Activated naive CD8-positive, alpha-beta T cell treated with anti-CD3 and anti-CD28 coated beads, Interleukin-2, amount 10 ng/mL, durations not matched to agents 7 days and 5 days (primary cell): ENCODE data around the gene CTNND2. TPM values are rescaled to one million over a fixed set of nuclear protein-coding genes. Genes with fewer than 3 reads are reported as not detected.

ENCODE experiments used
- ATAC-seq: fragments of 150-1000 bp; cut with Tn5 transposase; one replicate; pipeline ENCODE4 v1.10.0; 2021; ENCODE audit warnings: low read depth, moderate library complexity
- POLR2A ChIA-PET: fragments of 350-600 bp; sonication (Branson Sonifier 250); formaldehyde crosslinking; loops from one replicate; lab custom pipeline; 2021; ENCODE audit warnings: antibody characterized with exemption; lab: Charles Lee
- DNase-seq: peaks from one replicate; pipeline ENCODE4 v3.0.0; 2021
- H3K27ac Mint-ChIP-seq: one replicate; pipeline ENCODE4 v1.8.0; 2022; ENCODE audit warnings: mild to moderate bottlenecking, mixed read lengths
- H3K27me3 Mint-ChIP-seq: one replicate; pipeline ENCODE4 v1.8.0; 2022; ENCODE audit warnings: mild to moderate bottlenecking, moderate library complexity, mixed read lengths
- H3K36me3 Mint-ChIP-seq: one replicate; pipeline ENCODE4 v1.8.0; 2021; ENCODE audit warnings: mild to moderate bottlenecking, mixed read lengths
- H3K4me1 Mint-ChIP-seq: one replicate; pipeline ENCODE4 v1.8.0; 2021; ENCODE audit warnings: mixed read lengths
- H3K4me3 Mint-ChIP-seq: one replicate; pipeline ENCODE4 v1.8.0; 2022; ENCODE audit warnings: mild to moderate bottlenecking, moderate library complexity, mixed read lengths
- H3K9me3 Mint-ChIP-seq: one replicate; pipeline ENCODE4 v1.8.0; 2021; ENCODE audit warnings: mixed read lengths
- total RNA-seq, 2 experiments: library from RNA; stranded (reverse); gene quantifications; one replicate each; pipeline ENCODE4 v1.2.3, GENCODE V29; 2021

CTNND2 gene
- total RNA-seq, 2 experiments from 2014 or later, result not detected

GRCh38 chr5:11494340-11494739 is 409.9 kb downstream of the CTNND2 start:
- no peaks in the 10 kb centered on the region for H3K9me3 Mint-ChIP-seq
- no peaks in the 10 kb centered on the region for H3K4me1 Mint-ChIP-seq
- no peaks in the 10 kb centered on the region for H3K27me3 Mint-ChIP-seq
- POLR2A ChIA-PET, result no interaction called here
- H3K27ac Mint-ChIP-seq, result no peak overlapping the region
- no peak for ATAC-seq
- H3K4me3 Mint-ChIP-seq, result no peak overlapping the region
- no peak for DNase-seq
- H3K36me3 Mint-ChIP-seq, result no peaks in the 10 kb centered on the region

- Mint-ChIP-seq H3K36me3 (no peaks in the 10 kb centered on the region), H3K4me3 (no peak overlapping the region), H3K27me3 (no peaks in the 10 kb centered on the region), H3K27ac (no peak overlapping the region), H3K4me1 (no peaks in the 10 kb centered on the region), H3K9me3 (no peaks in the 10 kb centered on the region)
- POLR2A ChIA-PET, result no interaction called here
- DNase-seq, result no peak
- ATAC-seq, result no peak
Measured at GRCh38 chr5:11491404-11492075, 412.7 kb downstream of the CTNND2 start.

- Mint-ChIP-seq H3K4me1 (no peaks in the 10 kb centered on the region), H3K36me3 (no peaks in the 10 kb centered on the region), H3K27ac (no peak overlapping the region), H3K4me3 (no peak overlapping the region), H3K9me3 (peaks cover 1% of the 10 kb centered on the region), H3K27me3 (no peaks in the 10 kb centered on the region)
- DNase-seq (no peak), ATAC-seq (no peak)
- POLR2A ChIA-PET, result no interaction called here
Measured at GRCh38 chr5:11483630-11484029, 420.6 kb downstream of the CTNND2 start.

- ATAC-seq, result no peak
- Mint-ChIP-seq H3K4me1 (no peaks in the 10 kb centered on the region), H3K27me3 (no peaks in the 10 kb centered on the region), H3K9me3 (peaks cover 1% of the 10 kb centered on the region), H3K4me3 (no peak overlapping the region), H3K27ac (no peak overlapping the region), H3K36me3 (no peaks in the 10 kb centered on the region)
- POLR2A ChIA-PET, result no interaction called here
- no peak for DNase-seq
Measured at GRCh38 chr5:11482011-11482410, 422.2 kb downstream of the CTNND2 start.

- H3K27ac Mint-ChIP-seq, result no peak overlapping the region
- H3K9me3 Mint-ChIP-seq, result no peaks in the 10 kb centered on the region
- no peaks in the 10 kb centered on the region for H3K4me1 Mint-ChIP-seq
- POLR2A ChIA-PET, result no interaction called here
- H3K36me3 Mint-ChIP-seq, result no peaks in the 10 kb centered on the region
- H3K4me3 Mint-ChIP-seq, result no peak overlapping the region
- DNase-seq, result no peak
- H3K27me3 Mint-ChIP-seq, result no peaks in the 10 kb centered on the region
- no peak for ATAC-seq
Measured at GRCh38 chr5:11477786-11478185, 426.5 kb downstream of the CTNND2 start.

- Mint-ChIP-seq H3K27ac (no peak overlapping the region), H3K36me3 (no peaks in the 10 kb centered on the region), H3K4me1 (no peaks in the 10 kb centered on the region), H3K4me3 (no peak overlapping the region), H3K27me3 (no peaks in the 10 kb centered on the region), H3K9me3 (no peaks in the 10 kb centered on the region)
- POLR2A ChIA-PET, result no interaction called here
- ATAC-seq (no peak), DNase-seq (no peak)
Measured at GRCh38 chr5:11476866-11477265, 427.4 kb downstream of the CTNND2 start.

- Mint-ChIP-seq H3K4me3 (no peak overlapping the region), H3K27ac (no peak overlapping the region), H3K27me3 (no peaks in the 10 kb centered on the region), H3K36me3 (no peaks in the 10 kb centered on the region), H3K9me3 (no peaks in the 10 kb centered on the region), H3K4me1 (no peaks in the 10 kb centered on the region)
- no peak for ATAC-seq
- no peak for DNase-seq
- POLR2A ChIA-PET, result no interaction called here
Measured at GRCh38 chr5:11468334-11469039, 435.8 kb downstream of the CTNND2 start.

- DNase-seq (no peak), ATAC-seq (no peak)
- Mint-ChIP-seq H3K27me3 (no peaks in the 10 kb centered on the region), H3K9me3 (no peaks in the 10 kb centered on the region), H3K4me3 (no peak overlapping the region), H3K4me1 (no peaks in the 10 kb centered on the region), H3K27ac (no peak overlapping the region), H3K36me3 (no peaks in the 10 kb centered on the region)
- POLR2A ChIA-PET, result no interaction called here
Measured at GRCh38 chr5:11467588-11467987, 436.7 kb downstream of the CTNND2 start.

GRCh38 chr5:11459716-11460115 is 444.5 kb downstream of the CTNND2 start:
- no peaks in the 10 kb centered on the region for H3K4me1 Mint-ChIP-seq
- POLR2A ChIA-PET, result no interaction called here

GRCh38 chr5:11455505-11455904 is 448.7 kb downstream of the CTNND2 start:
- no peak overlapping the region for H3K4me3 Mint-ChIP-seq
- no peak for DNase-seq
- no peaks in the 10 kb centered on the region for H3K4me1 Mint-ChIP-seq
- H3K9me3 Mint-ChIP-seq, result no peaks in the 10 kb centered on the region
- no peaks in the 10 kb centered on the region for H3K27me3 Mint-ChIP-seq
- POLR2A ChIA-PET, result no interaction called here
- no peaks in the 10 kb centered on the region for H3K36me3 Mint-ChIP-seq
- no peak overlapping the region for H3K27ac Mint-ChIP-seq
- no peak for ATAC-seq

More at GRCh38 chr5:11459716-11460115, 444.5 kb downstream of the CTNND2 start:
- DNase-seq (no peak), ATAC-seq (no peak)
- no peaks in the 10 kb centered on the region for H3K36me3 Mint-ChIP-seq
- no peaks in the 10 kb centered on the region for H3K27me3 Mint-ChIP-seq
- no peak overlapping the region for H3K27ac Mint-ChIP-seq
- no peak overlapping the region for H3K4me3 Mint-ChIP-seq
- H3K9me3 Mint-ChIP-seq, result no peaks in the 10 kb centered on the region

GRCh38 chr5:11452852-11453251 is 451.4 kb downstream of the CTNND2 start:
- H3K4me1 Mint-ChIP-seq, result no peaks in the 10 kb centered on the region

GRCh38 chr5:11449966-11450365 is 454.3 kb downstream of the CTNND2 start:
- no peak overlapping the region for H3K4me3 Mint-ChIP-seq
- H3K27me3 Mint-ChIP-seq, result no peaks in the 10 kb centered on the region
- DNase-seq (no peak), ATAC-seq (no peak)
- no peak overlapping the region for H3K27ac Mint-ChIP-seq
- H3K4me1 Mint-ChIP-seq, result no peaks in the 10 kb centered on the region
- POLR2A ChIA-PET, result no interaction called here
- H3K36me3 Mint-ChIP-seq, result no peaks in the 10 kb centered on the region
- H3K9me3 Mint-ChIP-seq, result no peaks in the 10 kb centered on the region

More at GRCh38 chr5:11452852-11453251, 451.4 kb downstream of the CTNND2 start:
- Mint-ChIP-seq H3K9me3 (no peaks in the 10 kb centered on the region), H3K27me3 (no peaks in the 10 kb centered on the region), H3K36me3 (no peaks in the 10 kb centered on the region), H3K4me3 (no peak overlapping the region), H3K27ac (no peak overlapping the region)
- POLR2A ChIA-PET, result no interaction called here
- DNase-seq, result no peak
- ATAC-seq, result no peak

- no peak for ATAC-seq
- H3K27me3 Mint-ChIP-seq, result no peaks in the 10 kb centered on the region
- POLR2A ChIA-PET, result no interaction called here
- H3K4me1 Mint-ChIP-seq, result no peaks in the 10 kb centered on the region
- H3K36me3 Mint-ChIP-seq, result no peaks in the 10 kb centered on the region
- H3K9me3 Mint-ChIP-seq, result no peaks in the 10 kb centered on the region
- DNase-seq, result no peak
- H3K4me3 Mint-ChIP-seq, result no peak overlapping the region
- H3K27ac Mint-ChIP-seq, result no peak overlapping the region
Measured at GRCh38 chr5:11449217-11449616, 455.0 kb downstream of the CTNND2 start.

GRCh38 chr5:11443831-11444230 is 460.4 kb downstream of the CTNND2 start:
- ATAC-seq (no peak), DNase-seq (no peak)
- H3K27me3 Mint-ChIP-seq, result peaks cover 1% of the 10 kb centered on the region
- H3K36me3 Mint-ChIP-seq, result no peaks in the 10 kb centered on the region
- no peak overlapping the region for H3K4me3 Mint-ChIP-seq
- no peak overlapping the region for H3K27ac Mint-ChIP-seq
- H3K4me1 Mint-ChIP-seq, result no peaks in the 10 kb centered on the region
- no peaks in the 10 kb centered on the region for H3K9me3 Mint-ChIP-seq
- POLR2A ChIA-PET, result no interaction called here
